ENCODE results near the gene ACSL4.

- TF ChIP-seq MAX (IDR thresholded peaks at IDR 0.05; ENCODE audit: low read depth, low read length) (no peak), CTCF (IDR thresholded peaks at IDR 0.05; ENCODE audit: low read depth, low read length) (no peak), POLR2A (IDR thresholded peaks at IDR 0.05; ENCODE audit: extremely low read depth, insufficient read length) (no peak), MYC (IDR thresholded peaks at IDR 0.05; ENCODE audit: low read depth, low read length) (no peak)
These were observed 109.1 kb downstream of the ACSL4 start for GRCh38 chrX:109623997-109624396.

Measured in NB4 (cell line).